GM12865 (cell line): ENCODE measurements around the gene ZCCHC3.
"Not testable (repeated sequence)": the region's sequence is repeated elsewhere in the genome, so short reads cannot be mapped to it uniquely, and the experiment has no call there.

Source experiments
- DNase-seq: peaks from one replicate; pipeline ENCODE4 v3.0.0; 2010; ENCODE audit warnings: low read depth
- H3K4me3 ChIP-seq: 2 replicates; pipeline ENCODE4 v1.5.1; 2011; ENCODE audit warnings: mild to moderate bottlenecking, low read depth, low read length, control low read depth
- CTCF ChIP-seq: IDR thresholded peaks from 2 replicates; pipeline ENCODE4 v1.5.1; 2011; ENCODE audit warnings: low read length, control low read depth, low read depth, inconsistent platforms; ENCODE audit not compliant: insufficient read depth; ENCODE audit errors: missing control alignments

The ZCCHC3 gene

GRCh38 chr20:297098-297924, at the start of gene ZCCHC3:
TSS of gene ZCCHC3 (plus strand) at chr20:297570. CDS start at chr20:297587, 17 bp downstream.
- peak; percentile 95 for DNase-seq
- peak within 1 kb of the TSS; percentile 93 for H3K4me3 ChIP-seq
- TF ChIP-seq CTCF: peak; percentile 11

GRCh38 chr20:251354-251753, 46.0 kb upstream of the ZCCHC3 start:
- TF ChIP-seq CTCF: no peak
- H3K4me3 ChIP-seq: no peak overlapping the region
- DNase-seq: no peak

- no peak for DNase-seq
- H3K4me3 ChIP-seq: no peak overlapping the region
- no peak for TF ChIP-seq CTCF
Observed at GRCh38 chr20:252801-253200, 44.6 kb upstream of the ZCCHC3 start.

- DNase-seq: not testable (repeated sequence)
Observed at GRCh38 chr20:253447-253846, 43.9 kb upstream of the ZCCHC3 start.

GRCh38 chr20:257419-257818, 40.0 kb upstream of the ZCCHC3 start, which contains the start of gene DEFB132:
TSS of gene DEFB132 (plus strand) at chr20:257724. CDS start at chr20:257779, 55 bp downstream.
- DNase-seq: no peak
- TF ChIP-seq CTCF: no peak
- H3K4me3 ChIP-seq: no peak within 1 kb of the TSS

More at GRCh38 chr20:253447-253846, 43.9 kb upstream of the ZCCHC3 start:
- H3K4me3 ChIP-seq: not testable (repeated sequence)

GRCh38 chr20:258269-258858, 39.0 kb upstream of the ZCCHC3 start:
- no peak overlapping the region for H3K4me3 ChIP-seq
- no peak for TF ChIP-seq CTCF
- DNase-seq: no peak

- DNase-seq: peak; percentile 37
- no peak overlapping the region for H3K4me3 ChIP-seq
- TF ChIP-seq CTCF: peak; percentile 17
Observed at GRCh38 chr20:258963-259362, 38.4 kb upstream of the ZCCHC3 start.
